ENCODE data around the gene AP2A2.

Gene AP2A2

GRCh38 chr11:1037506-1038055, 111.9 kb downstream of the AP2A2 start:
- ATAC-seq = no peak
- no peak for DNase-seq
- H3K9me3 Mint-ChIP-seq = no peaks in the 10 kb centered on the region
- H3K4me3 Mint-ChIP-seq = no peak overlapping the region
- no peaks in the 10 kb centered on the region for H3K4me1 Mint-ChIP-seq
- no peaks in the 10 kb centered on the region for H3K36me3 Mint-ChIP-seq (ENCODE audit: low read depth)
- no peaks in the 10 kb centered on the region for H3K27me3 Mint-ChIP-seq
- no peak overlapping the region for H3K27ac Mint-ChIP-seq

GRCh38 chr11:1038361-1038760, 112.7 kb downstream of the AP2A2 start:
- Mint-ChIP-seq H3K27ac (no peak overlapping the region), H3K27me3 (no peaks in the 10 kb centered on the region)

GRCh38 chr11:1038921-1039320, 113.3 kb downstream of the AP2A2 start:
- no peak overlapping the region for H3K4me3 Mint-ChIP-seq
- DNase-seq = no peak
- no peaks in the 10 kb centered on the region for H3K9me3 Mint-ChIP-seq

More at GRCh38 chr11:1038361-1038760, 112.7 kb downstream of the AP2A2 start:
- no peak for ATAC-seq
- Mint-ChIP-seq H3K4me3 (no peak overlapping the region), H3K9me3 (no peaks in the 10 kb centered on the region), H3K36me3 (ENCODE audit: low read depth) (no peaks in the 10 kb centered on the region), H3K4me1 (no peaks in the 10 kb centered on the region)
- no peak for DNase-seq

GRCh38 chr11:1039481-1040427, 114.1 kb downstream of the AP2A2 start:
- peaks cover 2% of the 10 kb centered on the region for H3K27me3 Mint-ChIP-seq
- DNase-seq (no peak), ATAC-seq (no peak)
- no peak overlapping the region for H3K27ac Mint-ChIP-seq
- no peaks in the 10 kb centered on the region for H3K36me3 Mint-ChIP-seq (ENCODE audit: low read depth)
- no peaks in the 10 kb centered on the region for H3K4me1 Mint-ChIP-seq
- H3K4me3 Mint-ChIP-seq = no peak overlapping the region
- H3K9me3 Mint-ChIP-seq = no peaks in the 10 kb centered on the region

More at GRCh38 chr11:1038921-1039320, 113.3 kb downstream of the AP2A2 start:
- Mint-ChIP-seq H3K4me1 (no peaks in the 10 kb centered on the region), H3K27ac (no peak overlapping the region), H3K36me3 (ENCODE audit: low read depth) (no peaks in the 10 kb centered on the region), H3K27me3 (peaks cover under 1% of the 10 kb centered on the region)
- ATAC-seq = no peak

GRCh38 chr11:1040428-1041148, 114.9 kb downstream of the AP2A2 start:
- DNase-seq = no peak
- no peak for ATAC-seq
- H3K9me3 Mint-ChIP-seq = no peaks in the 10 kb centered on the region
- H3K36me3 Mint-ChIP-seq (ENCODE audit: low read depth) = no peaks in the 10 kb centered on the region
- no peak overlapping the region for H3K4me3 Mint-ChIP-seq
- H3K4me1 Mint-ChIP-seq = no peaks in the 10 kb centered on the region
- H3K27ac Mint-ChIP-seq = no peak overlapping the region
- H3K27me3 Mint-ChIP-seq = peaks cover 2% of the 10 kb centered on the region

- Mint-ChIP-seq H3K9me3 (no peaks in the 10 kb centered on the region), H3K36me3 (ENCODE audit: low read depth) (no peaks in the 10 kb centered on the region), H3K4me1 (no peaks in the 10 kb centered on the region), H3K27ac (no peak overlapping the region), H3K27me3 (peaks cover 2% of the 10 kb centered on the region), H3K4me3 (no peak overlapping the region)
- DNase-seq = no peak
- ATAC-seq = no peak
These were observed 115.4 kb downstream of the AP2A2 start for GRCh38 chr11:1041149-1041467.

GRCh38 chr11:1041471-1041870, 115.8 kb downstream of the AP2A2 start:
- H3K4me1 Mint-ChIP-seq = no peaks in the 10 kb centered on the region
- DNase-seq = no peak
- H3K9me3 Mint-ChIP-seq = no peaks in the 10 kb centered on the region
- no peak overlapping the region for H3K4me3 Mint-ChIP-seq
- no peak for ATAC-seq
- H3K27ac Mint-ChIP-seq = no peak overlapping the region
- H3K27me3 Mint-ChIP-seq = peaks cover 2% of the 10 kb centered on the region
- H3K36me3 Mint-ChIP-seq (ENCODE audit: low read depth) = no peaks in the 10 kb centered on the region

GRCh38 chr11:1041936-1042608, 116.4 kb downstream of the AP2A2 start:
- H3K27me3 Mint-ChIP-seq = peaks cover 2% of the 10 kb centered on the region
- DNase-seq (no peak), ATAC-seq (no peak)
- no peak overlapping the region for H3K27ac Mint-ChIP-seq
- no peak overlapping the region for H3K4me3 Mint-ChIP-seq
- H3K36me3 Mint-ChIP-seq (ENCODE audit: low read depth) = no peaks in the 10 kb centered on the region
- H3K9me3 Mint-ChIP-seq = no peaks in the 10 kb centered on the region
- no peaks in the 10 kb centered on the region for H3K4me1 Mint-ChIP-seq

GRCh38 chr11:1042626-1043562, 117.2 kb downstream of the AP2A2 start:
- Mint-ChIP-seq H3K9me3 (no peaks in the 10 kb centered on the region), H3K4me1 (no peaks in the 10 kb centered on the region), H3K4me3 (no peak overlapping the region), H3K27me3 (peaks cover 5% of the 10 kb centered on the region), H3K36me3 (ENCODE audit: low read depth) (no peaks in the 10 kb centered on the region), H3K27ac (no peak overlapping the region)
- no peak for DNase-seq
- no peak for ATAC-seq

GRCh38 chr11:1043563-1044096, 118.0 kb downstream of the AP2A2 start:
- DNase-seq = no peak
- Mint-ChIP-seq H3K4me1 (no peaks in the 10 kb centered on the region), H3K27me3 (peaks cover 8% of the 10 kb centered on the region), H3K36me3 (ENCODE audit: low read depth) (no peaks in the 10 kb centered on the region), H3K27ac (no peak overlapping the region), H3K4me3 (no peak overlapping the region), H3K9me3 (no peaks in the 10 kb centered on the region)
- no peak for ATAC-seq

- H3K27ac Mint-ChIP-seq = no peak overlapping the region
- H3K4me1 Mint-ChIP-seq = no peaks in the 10 kb centered on the region
- no peak for ATAC-seq
- no peak overlapping the region for H3K4me3 Mint-ChIP-seq
- DNase-seq = no peak
- H3K27me3 Mint-ChIP-seq = peaks cover 9% of the 10 kb centered on the region
- H3K9me3 Mint-ChIP-seq = no peaks in the 10 kb centered on the region
- H3K36me3 Mint-ChIP-seq (ENCODE audit: low read depth) = no peaks in the 10 kb centered on the region
These were observed 118.5 kb downstream of the AP2A2 start for GRCh38 chr11:1044160-1044559.

GRCh38 chr11:1047595-1048156, 122.0 kb downstream of the AP2A2 start:
- Mint-ChIP-seq H3K9me3 (no peaks in the 10 kb centered on the region), H3K27me3 (peaks cover 12% of the 10 kb centered on the region), H3K36me3 (ENCODE audit: low read depth) (no peaks in the 10 kb centered on the region), H3K4me3 (no peak overlapping the region), H3K4me1 (no peaks in the 10 kb centered on the region), H3K27ac (no peak overlapping the region)
- ATAC-seq (no peak), DNase-seq (no peak)

- no peaks in the 10 kb centered on the region for H3K36me3 Mint-ChIP-seq (ENCODE audit: low read depth)
- DNase-seq (no peak), ATAC-seq (no peak)
- H3K27me3 Mint-ChIP-seq = peaks cover 12% of the 10 kb centered on the region
- H3K9me3 Mint-ChIP-seq = no peaks in the 10 kb centered on the region
- H3K4me1 Mint-ChIP-seq = no peaks in the 10 kb centered on the region
- no peak overlapping the region for H3K4me3 Mint-ChIP-seq
- H3K27ac Mint-ChIP-seq = no peak overlapping the region
These were observed 122.9 kb downstream of the AP2A2 start for GRCh38 chr11:1048375-1049070.

Data from activated naive CD8-positive, alpha-beta T cell treated with anti-CD3 and anti-CD28 coated beads, Interleukin-2, amount 50 U/mL, for 24 hours (primary cell).